Measurements from ENCODE around the gene ZNF701.
A peak's percentile ranks its signal among the peaks of the same experiment; 100 is the strongest.
"Not testable (repeated sequence)": the region's sequence is repeated elsewhere in the genome, so short reads cannot be mapped to it uniquely, and the experiment has no call there.

The ZNF701 gene

GRCh38 chr19:52566121-52566520 is 4.0 kb upstream of the ZNF701 start:
- DNase-seq = no peak

GRCh38 chr19:52566588-52566987 is 3.5 kb upstream of the ZNF701 start:
- DNase-seq = no peak

- no peak for DNase-seq
Measured at GRCh38 chr19:52567921-52568320, 2.2 kb upstream of the ZNF701 start.

DNA sequence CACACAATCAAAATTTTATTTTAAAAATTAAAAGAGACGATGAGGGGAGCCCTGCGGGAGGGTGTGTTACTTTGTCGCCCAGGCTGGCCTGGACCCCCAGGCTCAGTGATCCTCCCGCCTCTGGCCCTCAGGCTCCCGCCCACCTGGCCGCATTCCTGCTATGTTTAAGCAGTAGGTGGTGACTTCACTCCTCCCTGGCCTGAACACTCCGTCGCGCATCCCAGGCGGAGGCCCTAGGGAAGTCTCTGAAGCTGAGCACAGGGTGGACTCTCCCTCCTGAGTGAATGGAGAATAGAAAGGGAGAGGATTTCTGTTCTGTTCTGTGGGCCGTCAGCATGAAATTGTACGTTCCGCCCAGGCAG is 468 bp upstream of the ZNF701 start:
- DNase-seq = peak in 8 of 51 donors; percentile 18 to 71 (median 42)

DNA sequence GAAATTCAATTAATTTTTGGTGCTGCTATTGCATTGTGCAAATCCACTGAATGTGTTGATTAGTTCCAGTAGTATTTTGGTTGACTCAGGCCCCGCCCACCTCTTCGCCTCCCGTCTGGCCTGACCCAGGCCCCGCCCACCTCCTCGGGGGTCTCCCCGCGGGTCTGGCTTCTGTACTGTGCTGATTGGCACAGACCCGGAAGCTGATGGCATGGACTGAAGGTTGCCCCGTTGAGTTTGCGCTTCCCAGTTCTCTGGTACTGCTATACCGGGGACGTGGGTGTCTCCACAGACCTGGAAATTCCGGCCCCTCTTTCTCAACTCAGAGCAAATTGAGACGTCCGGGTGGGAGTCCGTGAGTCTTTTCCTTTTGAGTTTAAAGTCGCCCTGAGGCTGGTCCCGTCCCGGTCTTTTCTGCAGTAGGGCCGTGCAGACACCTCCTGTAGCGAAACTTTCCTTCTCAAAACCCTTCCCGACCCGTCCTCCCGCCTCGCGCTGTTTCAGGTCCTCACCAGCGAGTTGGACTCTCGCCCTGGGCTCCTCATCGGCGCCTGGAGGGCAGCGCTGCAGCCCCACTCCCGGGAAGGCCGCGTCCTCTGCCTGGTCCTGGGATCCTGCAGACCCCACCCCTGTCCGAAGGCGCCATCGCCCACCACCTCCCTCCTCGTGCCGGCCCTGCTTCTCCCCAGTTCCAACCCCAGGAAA is 14.8 kb downstream of the ZNF701 start:
- DNase-seq = no peak

DNA sequence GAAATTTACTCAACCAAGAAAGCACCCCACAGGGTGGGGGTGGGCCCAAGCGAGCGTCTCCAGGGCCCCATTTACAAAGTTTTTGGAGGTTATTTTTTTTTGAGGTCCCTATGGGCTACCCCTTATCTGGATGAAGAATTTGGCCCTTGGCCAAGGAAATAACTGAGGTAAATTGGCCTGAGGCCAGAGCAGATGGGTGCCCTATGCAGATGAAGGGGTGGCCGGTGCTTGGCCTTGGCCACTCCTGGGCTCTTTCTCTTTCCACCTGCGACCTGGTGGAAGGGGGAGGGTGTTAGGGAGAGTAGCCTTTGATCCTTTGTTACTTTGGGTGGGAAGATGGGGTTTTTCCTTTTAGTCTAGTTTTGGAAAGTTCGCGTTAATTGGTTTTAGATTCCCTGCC is 15.5 kb downstream of the ZNF701 start:
- DNase-seq = no peak

DNA sequence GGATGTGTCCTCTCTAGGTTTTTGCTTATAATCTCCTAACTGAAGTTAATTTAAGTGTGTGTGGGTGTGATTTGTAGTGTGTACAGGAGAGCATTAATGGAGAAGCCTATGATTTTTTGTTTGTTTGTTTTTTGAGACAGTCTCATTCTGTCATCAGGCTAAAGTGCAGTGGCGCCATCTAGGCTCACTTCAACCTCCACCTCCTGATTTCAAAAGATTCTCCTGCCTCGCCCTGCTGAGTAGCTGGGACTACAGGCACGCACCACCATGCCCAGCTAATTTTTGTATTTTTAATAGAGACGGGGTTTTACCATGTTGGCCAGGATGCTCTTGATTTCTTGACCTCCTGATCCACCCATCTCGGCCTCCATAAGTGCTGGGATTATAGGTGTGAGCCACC is 20.6 kb downstream of the ZNF701 start:
- no peak for DNase-seq

DNA sequence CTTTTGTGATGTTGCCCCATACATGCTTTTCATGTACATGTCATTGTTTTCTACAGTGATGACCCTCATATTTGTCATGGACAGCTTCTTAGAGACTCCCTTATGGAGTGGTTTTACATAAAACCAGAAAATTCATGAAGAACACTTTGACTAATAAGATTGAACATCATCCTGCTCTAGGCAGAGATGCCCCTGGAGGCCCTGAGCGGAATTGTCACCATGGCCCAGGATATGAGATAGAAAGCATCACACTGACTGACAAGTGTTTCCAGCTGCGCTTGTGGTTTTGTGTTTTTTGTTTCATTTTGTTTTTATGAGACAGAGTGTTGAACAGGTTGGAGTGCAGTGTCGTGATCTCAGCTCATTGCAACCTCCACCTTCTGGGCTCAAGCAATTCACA is 22.2 kb downstream of the ZNF701 start:
- no peak for DNase-seq

DNA sequence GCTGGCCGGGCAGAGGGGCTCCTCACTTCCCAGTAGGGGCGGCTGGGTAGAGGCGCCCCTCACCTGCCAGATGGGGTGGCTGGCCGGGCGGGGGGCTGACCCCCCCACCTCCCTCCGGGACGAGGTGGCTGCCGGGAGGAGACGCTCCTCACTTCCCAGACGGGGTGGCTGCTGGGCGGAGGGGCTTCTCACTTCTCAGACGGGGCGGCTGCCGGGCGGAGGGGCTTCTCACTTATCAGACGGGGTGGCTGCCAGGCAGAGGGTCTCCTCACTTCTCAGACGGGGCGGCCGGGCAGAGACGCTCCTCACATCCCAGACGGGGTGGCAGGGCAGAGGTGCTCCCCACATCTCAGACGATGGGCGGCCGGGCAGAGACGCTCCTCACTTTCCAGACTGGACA is 23.4 kb downstream of the ZNF701 start:
- DNase-seq = not testable (repeated sequence)

- no peak for DNase-seq
Measured at GRCh38 chr19:52599241-52599640, 29.2 kb downstream of the ZNF701 start.

DNA sequence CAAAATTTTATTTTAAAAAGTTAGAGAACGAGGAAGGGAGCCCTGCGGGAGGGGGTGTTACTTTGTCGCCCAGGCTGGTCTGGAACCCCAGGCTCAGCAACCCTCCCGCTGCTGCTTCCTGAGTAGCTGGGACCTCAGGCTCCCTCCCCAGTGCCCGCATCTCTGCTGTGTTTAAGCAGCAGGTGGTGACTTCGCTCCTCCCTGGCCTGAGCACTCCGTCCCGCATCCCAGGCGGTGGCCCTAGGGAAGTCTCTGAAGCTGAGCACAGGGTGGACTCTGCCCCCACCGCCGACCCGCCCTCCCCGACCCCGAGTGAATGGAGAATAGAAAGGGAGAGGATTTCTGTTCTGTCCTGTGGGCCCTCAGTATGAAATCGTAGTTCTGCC is 30.5 kb downstream of the ZNF701 start:
- DNase-seq = peak in 7 of 51 donors; percentile 11 to 40 (median 20)

GRCh38 chr19:52601025-52601973 is 31.2 kb downstream of the ZNF701 start:
- DNase-seq = peak; percentile 13 to 91 (median 71)

GRCh38 chr19:52601974-52602366 is 31.9 kb downstream of the ZNF701 start:
- peak in 5 of 51 donors; percentile 2 to 13 (median 3) for DNase-seq

DNA sequence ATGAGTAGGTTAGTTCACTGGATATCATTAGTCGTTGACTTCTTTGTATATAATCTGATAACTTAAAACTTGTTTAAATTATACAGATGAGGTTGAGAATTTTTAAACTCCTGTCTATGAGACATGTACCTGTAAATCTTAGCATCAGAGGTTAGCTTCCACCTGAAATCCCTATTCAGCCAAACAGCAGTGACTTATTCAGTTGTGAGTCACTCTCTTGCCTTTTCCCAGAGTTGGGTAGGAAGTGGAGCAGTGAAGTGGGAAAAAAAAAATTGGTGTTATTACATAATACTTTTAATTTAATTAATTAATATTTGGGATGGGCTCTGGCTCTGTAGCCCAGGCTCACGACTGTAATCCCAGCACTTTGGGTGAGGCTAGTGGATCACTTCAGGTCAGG is 32.9 kb downstream of the ZNF701 start:
- no peak for DNase-seq

DNA sequence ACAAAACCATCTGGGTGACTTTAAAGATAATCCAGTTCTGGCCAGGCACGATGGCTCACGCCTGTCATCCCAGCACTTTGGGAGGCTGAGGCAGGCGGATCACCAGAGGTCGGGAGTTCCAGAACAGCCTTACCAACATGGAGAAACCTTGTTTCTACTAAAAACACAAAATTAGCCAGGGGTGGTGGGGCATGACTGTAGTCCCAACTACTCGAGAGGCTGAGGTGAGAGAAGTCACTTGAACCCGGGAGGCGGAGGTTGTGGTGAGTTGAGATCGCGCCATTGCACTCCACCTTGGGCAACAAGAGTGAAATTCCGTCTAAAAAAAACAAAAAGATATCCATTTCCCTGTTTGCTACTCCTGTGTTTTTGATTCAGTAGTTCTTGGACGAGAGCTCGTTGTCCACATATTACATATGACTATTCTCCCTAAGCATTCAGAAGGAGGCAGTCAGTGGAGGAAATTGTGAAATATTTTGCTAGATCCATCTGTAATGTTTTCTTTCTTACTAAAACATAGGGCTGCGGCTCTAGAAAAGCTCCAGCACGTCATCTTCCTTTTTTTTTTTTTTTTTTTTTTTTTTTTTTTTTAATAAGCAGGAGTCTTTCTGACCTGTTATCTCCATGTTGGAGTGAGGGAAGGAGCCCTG is 33.6 kb downstream of the ZNF701 start:
- DNase-seq = no peak

- DNase-seq = no peak
Measured at GRCh38 chr19:52613299-52613906, 43.3 kb downstream of the ZNF701 start.

DNA sequence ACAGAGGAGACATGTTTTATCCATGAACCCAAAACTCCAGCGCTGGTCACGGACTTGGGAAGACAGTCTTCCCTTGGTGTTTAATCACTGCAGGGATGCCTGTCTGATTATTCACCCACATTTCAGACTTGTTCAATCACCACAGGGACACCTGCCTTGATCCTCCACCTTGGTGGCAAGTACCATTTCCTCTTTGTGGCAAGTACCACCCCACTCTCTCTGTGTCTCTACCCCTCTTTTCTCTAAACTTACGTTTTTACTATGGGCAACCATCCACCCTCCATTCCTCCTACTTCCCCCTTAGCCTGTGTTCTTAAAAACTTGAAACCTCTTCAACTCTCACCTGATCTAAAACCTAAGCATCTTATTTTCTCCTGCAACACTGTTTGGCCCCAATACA is 51.3 kb downstream of the ZNF701 start:
- DNase-seq = no peak

GRCh38 chr19:52622261-52622660 is 52.2 kb downstream of the ZNF701 start:
- DNase-seq = no peak

DNA sequence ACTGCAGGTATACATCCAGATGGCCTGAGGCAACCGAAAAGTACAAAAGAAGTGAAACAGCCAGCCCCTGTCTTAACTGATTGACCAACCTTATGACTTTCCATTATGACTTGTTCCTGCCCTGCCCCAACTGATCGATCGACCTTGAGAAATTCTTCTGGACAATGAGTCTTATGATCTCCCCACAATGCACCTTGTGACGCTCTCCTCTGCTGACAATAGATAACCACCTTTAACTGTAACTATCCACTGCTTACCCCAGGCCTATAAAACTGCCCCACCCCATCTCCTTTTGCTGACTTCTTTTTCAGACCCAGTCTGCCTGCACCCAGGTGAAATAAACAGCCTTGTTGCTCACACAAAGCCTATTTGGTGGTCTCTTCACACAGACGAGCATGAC is 56.8 kb downstream of the ZNF701 start:
- DNase-seq = no peak

GRCh38 chr19:52627441-52627840 is 57.4 kb downstream of the ZNF701 start:
- not testable (repeated sequence) for DNase-seq

- no peak for DNase-seq
Measured at GRCh38 chr19:52635786-52636570, 65.9 kb downstream of the ZNF701 start.

Measured in hypothalamus (tissue), 51 donors.